Activated CD4-positive, CD25-positive, alpha-beta regulatory T cell treated with anti-CD3 and anti-CD28 coated beads, Interleukin-2, amount 50 U/mL, for 16 hours (primary cell): ENCODE measurements around the gene CYRIA.

ENCODE experiments used
- DNase-seq: peaks from one replicate; pipeline ENCODE4 v3.0.0-alpha.2; 2020; ENCODE audit warnings: low read depth, low spot score

Gene CYRIA

DNA sequence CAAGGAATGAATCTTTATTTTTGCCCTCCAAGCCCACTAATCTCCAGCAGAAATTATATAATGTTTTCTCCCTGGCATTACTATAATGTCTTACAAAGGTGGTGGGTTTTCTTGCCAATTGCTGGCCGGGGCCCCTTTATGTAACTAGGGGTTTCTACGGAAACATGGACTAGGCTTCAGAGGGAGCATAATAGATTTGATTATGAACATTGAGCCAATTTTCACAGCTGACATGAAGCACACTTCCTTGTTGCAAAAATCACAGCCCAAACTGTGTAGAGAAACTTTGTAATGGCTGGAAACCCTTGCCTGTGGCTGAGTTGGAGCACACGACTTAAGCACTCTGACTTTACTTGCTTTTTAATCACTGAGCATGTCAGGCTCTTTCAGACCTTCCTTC is 3.8 kb upstream of the CYRIA start:
- no peak for DNase-seq

DNA sequence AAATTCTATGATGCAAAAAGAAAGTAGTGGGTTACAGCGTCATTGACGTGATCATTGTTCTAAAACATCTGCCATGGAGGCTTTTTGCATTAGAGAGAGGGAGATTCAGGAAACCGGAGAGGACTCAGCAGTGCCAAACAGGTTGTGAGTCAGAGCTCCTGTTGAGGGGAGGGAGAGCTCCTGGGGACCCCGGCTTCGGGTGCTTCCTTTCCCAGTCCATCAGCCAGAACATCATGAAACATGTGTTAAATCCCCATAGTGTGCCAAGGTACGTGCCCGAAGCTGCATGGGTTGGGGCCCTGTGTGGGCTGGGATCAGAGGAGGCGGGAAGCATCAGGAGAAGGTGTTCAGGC is 791 bp upstream of the CYRIA start:
- no peak for DNase-seq

DNA sequence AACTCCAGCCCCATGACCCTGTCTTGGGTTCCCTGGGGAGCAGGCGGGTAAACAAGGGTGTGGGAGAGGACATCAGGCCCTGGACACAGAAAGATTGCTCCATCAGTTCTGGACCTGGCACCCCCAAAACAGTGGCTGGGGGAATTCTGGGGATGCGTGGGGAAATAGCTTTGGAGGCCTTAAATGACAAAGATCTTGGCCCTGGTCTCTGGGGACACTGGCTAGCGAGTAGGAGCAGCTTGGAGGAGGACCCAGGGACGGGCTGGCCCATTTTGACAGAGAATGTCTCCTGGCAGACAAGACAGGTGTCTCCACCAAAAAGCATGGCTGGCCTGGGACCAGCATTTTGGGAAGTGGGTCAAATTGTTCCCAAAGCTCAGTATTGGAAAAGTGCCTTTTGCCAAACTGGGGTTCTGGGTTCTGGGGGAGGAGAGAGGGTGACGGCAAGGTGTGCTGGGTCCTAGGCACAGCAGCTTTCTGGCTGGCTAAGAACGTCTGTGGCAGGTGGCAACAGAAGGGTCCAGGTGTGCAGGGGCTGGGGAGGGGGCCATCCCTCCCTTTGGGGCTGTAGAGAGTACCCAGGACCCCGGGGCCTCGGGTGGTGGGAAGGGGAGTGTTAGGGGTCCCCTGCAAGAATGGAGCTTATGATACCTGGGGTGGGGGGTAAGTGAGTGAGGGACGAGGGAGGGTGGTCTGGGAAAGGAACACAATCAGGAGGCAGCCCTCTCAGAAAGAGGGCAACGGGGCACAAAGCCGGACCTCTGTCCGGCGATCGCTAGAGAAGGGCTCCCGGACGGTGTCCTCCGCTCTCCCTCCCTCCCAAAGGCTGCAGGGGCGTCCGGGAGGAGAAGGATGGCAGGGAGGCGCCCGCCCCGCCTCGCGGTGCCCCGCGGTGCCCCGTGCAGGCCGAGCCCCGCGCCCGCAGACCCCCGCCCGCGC is 556 bp downstream of the CYRIA start:
- no peak for DNase-seq

DNA sequence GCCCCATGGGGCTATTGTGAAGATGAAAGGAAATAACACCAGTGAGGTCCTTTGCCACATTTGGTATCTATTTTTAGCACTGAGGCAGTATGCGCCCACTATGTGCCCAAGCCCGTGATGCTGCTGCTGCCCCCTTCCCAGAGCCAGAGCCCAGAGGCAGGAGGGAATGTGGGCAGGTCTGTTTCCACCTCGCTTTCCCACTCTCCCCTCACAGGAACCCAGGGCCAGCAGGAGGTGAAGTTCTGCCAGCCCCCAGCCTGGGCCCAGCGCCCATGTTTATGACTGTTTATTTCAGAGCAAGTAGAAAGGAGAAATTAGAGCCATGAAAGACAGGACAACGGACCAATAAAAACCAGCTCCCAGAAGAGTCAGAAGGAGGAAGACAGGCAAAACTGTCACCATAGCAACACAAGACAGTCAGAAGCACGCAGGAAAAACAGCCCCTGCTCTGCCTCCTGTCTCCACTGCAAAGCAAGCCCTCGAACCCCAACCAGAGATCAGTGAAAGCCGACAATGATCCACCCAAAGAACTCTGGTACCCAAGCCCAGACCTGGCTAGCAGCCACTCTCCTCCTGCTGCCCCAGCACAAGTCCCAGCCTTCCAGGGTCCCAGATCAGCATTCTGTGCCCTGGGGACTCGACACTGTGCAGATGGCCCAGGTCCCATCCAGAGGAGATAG is 1.4 kb downstream of the CYRIA start:
- no peak for DNase-seq

DNA sequence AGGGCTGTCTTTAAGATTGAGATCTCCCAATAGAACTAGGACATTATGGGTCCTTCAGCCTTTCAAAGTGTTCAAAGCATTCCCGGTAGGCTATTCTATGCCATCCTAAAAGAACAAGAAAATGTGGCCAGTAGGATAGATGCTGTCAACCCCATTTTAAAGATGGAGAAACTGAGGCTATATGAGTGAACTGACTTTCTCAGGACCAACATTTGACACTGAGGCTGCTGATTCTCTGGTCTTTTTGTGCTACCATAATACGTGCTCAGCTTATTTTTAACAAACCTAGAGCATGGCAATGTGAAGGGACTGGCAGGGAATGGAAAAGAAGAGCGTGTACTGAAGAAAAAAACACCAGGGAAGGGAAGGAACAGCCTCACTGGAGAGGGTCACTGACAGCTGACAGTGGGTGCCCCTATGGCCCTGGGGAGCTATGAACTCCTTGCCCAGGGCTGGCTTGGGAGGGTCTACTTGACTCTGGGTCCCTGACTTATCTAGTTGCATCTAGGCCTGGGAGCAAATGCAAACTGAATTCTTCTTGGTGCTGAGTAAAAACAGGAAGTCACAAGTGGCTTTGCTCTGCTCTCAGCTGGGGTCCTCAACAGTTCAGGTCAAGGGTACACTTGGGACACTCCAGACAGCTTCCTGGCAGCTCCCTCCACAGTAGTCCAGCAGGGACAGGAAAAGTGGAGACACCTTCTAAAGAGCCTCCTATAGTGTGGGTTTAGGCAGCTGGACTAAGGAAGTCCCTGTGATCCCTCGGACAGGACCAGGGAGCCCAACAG is 2.3 kb downstream of the CYRIA start:
- no peak for DNase-seq

DNA sequence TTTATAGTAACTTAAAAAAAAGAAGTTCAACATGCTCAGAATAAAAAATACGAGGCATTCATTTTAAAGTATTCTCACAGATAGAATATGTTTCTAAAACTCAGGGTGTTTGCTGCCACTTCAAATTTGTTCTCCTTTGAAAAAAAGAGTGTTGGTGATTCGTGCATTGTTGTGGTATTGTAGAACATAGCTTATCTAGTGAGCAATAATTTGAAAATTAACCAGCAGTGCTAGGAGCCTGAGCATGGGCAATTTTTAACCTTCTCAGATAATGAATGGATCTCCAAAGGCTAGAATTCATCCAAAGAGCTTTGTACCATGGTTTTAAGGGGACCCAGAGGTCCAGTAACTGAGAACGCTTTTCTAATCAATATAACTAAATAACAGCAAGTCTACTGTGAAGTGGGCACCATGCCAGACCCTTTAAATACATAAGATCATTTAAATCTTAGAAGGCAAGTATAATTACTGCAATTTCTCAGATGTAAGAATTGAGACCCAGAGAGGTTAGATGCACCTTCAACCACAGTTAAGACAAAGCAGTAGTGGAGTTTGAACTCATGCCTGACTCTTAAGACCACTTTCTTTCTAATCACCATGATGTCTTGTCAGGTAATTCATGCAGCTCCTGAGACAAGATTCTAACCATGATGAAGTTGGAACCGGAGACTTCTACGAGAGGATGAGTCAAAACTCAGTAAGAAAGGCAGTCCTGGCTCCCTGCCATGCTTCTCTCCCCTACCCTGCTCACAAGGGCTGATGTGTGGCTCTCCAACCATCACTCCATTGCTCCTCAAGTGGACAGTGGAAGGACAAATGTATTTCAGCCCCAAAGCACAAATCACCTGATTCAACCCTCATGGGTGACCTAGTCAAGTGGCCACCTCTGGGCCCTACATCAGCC is 3.4 kb downstream of the CYRIA start:
- DNase-seq, result no peak

DNA sequence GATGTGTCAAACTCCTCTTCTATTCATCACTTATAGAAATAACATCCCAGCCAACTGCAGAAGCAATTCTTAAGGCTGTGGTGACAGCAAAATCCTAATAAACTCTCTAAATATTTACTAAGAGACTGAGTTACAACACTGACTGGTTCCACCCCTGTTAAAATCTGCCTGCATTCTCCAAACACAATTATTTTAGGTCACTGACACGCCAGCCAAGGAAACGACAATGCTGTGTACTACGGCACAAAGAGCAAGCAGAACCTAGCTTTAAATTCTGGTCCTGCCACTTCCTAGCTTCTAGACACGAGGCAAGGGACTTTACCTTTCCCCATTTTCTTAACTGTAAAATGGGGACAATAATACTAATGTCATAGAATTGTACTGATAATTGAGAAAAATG is 4.1 kb downstream of the CYRIA start:
- no peak for DNase-seq

DNA sequence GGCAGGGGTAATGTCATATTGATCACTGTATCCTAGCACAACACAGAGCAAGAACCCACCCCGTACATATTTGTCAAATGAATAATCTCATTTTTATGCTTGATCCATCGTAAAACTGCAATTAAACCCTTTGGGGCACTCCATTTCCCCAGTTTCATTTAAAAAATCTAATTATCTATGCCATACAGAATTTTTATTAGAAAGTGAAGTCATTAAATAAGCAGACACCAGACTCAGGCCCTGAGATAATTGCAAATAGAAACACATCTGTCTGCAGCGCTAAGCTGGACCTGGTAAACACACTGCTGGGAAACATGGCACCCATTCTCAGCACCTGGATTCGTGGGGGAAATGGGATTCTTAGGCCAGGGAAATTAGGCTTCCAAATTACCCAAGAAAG is 5.1 kb downstream of the CYRIA start:
- no peak for DNase-seq

DNA sequence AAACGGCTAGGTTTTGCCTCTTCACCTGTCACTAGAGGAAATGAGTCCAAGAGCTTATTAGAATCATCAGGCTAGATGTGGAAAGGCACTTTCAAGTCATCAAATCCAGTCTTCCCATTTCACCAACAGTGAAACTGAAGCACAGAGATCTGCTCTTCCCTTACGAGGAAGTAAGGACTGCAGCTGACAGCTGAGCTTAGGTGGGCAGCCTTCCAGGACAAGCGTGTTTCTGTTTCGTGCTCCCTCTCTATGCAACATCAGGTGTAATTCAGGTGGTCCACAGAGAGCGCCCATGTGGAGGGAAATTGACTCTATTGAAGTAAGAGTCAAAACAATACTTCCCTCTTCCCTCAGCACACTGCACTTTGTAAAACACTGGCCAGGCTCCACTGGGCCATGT is 5.5 kb downstream of the CYRIA start:
- DNase-seq, result no peak

DNA sequence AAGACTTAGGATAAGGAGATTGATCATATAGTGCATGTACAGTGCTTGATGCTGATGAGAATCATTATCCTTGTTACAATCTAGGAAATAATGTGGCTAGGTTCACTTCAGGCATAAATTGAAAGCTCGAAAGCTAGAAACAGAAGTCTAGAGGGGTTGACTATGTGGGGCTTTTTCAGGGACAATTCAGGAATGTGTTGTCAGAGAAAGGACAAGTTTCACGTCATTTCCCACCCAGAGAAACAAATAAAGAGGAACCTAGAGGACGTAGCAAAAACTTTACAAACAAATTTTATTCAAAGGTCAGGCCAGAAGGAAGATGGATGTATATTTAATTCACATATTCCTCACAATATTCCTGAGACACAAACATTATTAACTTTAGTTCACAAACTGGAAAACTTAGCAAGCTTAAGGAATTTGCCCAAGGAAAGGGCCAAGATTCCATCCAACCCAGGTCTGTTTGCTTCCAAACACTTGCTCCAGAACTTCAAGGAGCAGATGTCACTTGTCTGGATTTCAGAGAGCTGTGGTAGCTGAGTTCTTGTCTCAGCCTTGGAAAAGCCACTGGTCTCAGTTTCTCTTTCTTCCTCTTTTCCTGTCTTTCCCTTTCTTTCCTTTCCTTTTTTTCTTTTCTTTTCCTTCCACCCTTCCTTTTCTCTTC is 7.4 kb downstream of the CYRIA start:
- DNase-seq, result no peak

DNA sequence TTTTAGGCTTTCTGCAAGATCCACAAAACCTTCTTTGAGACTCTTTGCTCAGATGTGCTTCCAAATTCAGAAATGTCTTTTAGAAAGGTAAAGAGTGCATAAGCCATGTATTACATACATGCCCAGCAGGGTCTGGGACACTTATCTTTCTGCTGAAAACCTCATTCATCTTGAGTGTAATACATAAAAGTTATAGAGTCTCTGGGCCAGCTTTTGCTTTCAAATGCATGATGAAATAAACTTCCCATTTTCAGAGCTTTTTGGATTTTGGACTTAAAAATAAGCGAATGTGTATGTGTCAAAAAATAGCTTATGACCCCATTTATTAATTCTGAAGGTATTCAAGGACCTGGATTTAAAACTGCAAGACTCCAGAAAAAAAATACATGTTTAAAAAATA is 8.0 kb downstream of the CYRIA start:
- DNase-seq, result no peak

DNA sequence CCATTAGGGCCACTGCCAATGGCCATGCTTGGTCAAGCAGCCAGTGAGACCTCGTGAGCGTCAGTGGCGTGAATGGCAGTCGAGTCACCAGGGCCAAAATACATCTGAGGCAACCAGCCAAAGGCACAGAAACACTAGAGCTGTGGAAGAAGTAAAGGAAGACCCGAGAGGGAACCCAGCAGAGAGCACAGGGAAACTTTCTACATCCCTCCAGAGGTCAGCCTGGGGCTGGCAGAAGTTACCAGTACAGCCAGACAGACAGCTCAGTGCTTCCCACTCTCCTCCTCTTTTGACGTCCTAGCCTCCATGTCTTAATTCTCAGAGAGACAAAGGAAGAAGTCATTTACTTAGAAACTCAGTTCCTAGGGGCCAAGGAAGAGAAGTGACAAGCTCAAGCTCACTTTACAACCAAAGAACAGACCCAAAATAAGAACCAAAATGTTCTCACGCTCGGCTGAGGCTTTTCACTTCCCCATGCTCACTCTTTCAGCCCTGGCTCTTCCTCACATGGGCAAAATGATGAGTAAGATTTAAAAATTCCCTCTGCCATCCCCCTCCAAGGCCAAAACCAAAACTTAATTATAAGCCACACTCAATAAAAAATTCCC is 8.7 kb downstream of the CYRIA start:
- DNase-seq, result no peak

DNA sequence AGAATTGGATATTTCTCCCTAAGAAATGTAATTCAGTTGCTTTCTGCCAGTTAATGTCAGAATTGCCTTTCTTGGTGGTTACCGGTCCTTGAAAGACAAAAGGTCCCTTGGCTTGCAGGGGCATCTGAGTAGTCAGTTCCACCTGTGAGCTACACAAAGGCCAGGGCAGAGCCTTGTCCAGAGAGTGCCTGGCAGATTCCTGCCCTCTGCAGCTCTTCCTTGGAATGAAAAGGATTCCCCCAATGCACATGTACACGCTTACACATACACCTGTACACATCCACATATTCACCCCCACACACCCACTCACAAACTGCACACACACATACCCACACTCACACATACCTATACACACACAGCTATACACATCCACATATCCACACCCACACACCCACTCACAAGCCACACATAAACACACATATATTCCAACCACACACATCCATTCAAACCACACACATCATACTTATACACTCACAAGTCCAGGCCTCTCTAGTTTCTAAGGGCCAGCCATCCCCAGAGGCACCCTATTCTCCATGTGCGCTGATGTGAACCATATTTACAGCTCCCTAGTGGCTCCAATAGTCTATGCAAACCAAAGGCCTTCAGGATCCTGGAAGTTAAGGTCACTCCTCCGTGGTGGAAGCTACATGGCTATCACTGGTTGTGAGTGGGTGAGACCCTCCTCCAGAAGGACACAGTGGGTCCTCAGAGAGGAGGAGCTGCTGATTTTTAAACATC is 9.6 kb downstream of the CYRIA start:
- DNase-seq, result no peak

DNA sequence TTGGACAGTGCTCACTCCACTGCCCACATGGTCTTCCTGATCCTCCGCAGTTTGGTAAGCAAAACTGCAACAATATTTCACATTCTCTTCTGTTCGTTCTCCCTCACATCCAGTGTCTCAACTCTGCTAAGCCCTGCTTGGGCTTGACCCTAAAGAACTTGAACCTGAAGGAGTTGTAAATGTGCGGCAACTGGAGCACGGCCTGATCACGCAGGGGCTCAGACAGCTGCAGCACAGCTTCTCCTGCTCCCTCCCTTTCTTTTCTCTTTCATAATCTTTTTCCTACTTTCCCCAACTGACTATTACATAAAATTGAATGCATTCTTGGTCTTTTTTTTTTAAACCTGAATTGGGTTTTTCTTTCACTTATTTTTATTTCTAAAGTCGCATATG is 10.2 kb downstream of the CYRIA start:
- no peak for DNase-seq

DNA sequence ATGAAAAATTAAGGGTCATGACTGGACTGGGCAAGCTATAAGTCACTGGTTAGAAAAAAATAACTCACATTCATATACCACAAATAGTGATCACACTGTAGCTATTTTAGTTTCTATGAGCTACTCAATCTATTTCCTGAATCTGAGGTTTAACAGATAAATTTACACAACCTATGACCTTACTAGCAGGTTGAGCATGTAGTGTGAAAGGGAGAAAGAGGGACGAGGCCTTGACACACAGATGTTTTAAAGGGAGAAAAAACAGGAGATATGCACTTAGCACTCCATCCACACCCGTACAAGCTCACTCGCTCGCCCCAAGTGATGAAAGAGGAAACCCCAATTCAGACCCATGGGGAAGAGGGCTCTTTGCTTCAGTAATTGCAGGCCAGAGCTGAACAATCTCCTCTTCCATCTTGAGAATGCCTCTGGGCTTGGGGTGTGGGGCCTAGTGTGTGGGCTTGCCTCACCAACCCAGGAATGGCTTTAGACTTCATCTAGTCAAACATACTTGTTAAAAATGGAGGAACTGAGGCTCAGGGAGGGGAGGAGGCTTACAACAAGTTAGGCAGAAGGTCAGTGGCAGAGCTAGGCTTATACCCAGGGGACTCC is 10.7 kb downstream of the CYRIA start:
- DNase-seq, result no peak

DNA sequence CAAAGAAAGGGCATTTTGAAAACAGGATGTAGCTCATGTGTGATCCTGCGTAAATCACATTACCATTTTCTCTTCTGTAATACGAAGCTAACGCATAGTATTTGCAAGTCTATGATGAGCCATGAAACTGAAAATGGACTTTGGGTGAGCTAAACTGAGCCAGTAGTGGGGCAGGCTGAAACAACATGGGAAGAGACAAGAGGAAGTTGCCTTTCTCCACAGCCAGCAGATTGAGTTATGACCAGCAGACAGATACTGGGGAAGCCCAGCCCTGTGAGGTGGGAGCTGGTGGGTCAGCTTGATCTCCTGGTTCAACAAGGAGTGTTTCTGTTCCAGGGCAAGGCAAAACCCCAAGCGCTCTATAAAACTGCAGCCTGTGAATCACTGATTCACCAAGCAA is 11.8 kb downstream of the CYRIA start:
- no peak for DNase-seq

DNA sequence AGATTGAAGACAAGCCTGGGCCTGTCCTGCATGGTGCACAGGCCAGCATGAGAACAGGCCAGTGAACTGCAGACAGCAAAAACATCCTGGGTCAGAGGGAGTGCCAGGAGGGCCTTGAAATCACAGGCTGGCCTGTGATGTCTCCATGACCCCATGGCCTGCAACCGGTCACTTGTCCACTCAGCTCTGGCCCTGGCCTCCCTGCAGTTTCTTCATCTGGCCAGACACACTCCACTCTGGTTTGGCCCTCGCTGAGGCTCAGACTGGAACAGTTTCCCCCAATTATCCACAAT is 12.6 kb downstream of the CYRIA start:
- DNase-seq, result no peak

DNA sequence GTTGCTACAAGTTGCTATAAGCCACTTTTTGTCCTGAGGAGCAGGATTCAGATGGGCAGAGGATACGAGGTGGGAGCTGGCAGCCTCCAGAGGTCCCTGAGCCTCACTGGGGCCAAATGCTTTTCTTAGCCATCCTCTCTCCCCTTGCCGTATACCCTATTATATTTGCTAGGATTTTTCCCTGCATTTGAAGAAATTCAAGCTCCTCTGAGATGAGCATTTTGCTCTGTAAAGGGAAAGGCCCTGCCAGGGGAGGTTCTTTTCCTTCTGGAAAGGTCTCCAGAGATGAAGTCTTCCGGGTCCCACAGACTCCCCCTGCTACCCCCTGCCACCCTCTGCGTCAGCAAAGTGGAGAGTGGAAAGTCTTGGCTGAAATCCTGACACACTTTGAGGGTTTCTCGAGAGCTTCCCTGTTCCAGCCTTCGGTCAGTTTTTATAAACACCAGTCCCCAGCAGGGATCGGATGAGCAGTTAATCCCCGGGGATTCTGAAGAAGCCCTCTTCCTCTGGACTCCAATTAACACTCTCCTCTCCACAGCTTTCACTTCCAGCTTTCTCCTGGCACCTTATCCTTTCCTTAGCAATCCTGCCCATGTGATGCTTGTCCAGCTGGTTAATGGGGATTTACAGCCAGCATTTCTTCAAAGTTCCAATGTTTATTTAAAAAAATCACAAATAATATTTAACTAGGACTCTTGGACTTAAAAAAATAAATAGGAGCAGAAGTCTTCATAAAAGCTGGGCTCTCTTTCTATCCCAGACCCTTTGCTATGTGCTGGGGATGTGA is 13.1 kb downstream of the CYRIA start:
- no peak for DNase-seq
